DOHH2 (cell line): ENCODE results near the gene ANKHD1.
A peak's percentile ranks its signal among the peaks of the same experiment; 100 is the strongest.

ENCODE experiments used
- H3F3A ChIP-seq: fragments of 200-600 bp; sonication (generic), shearing (Covaris generic); 2 replicates; pipeline ENCODE4 v1.6.0; 2016; ENCODE audit warnings: antibody characterized with exemption, mild to moderate bottlenecking; ENCODE audit not compliant: control insufficient read depth, insufficient read depth
- H3K27ac ChIP-seq: fragments of 200-600 bp; sonication (generic); 2 replicates; pipeline ENCODE4 v1.5.1; 2014; ENCODE audit warnings: low read depth, mild to moderate bottlenecking, low read length, moderate library complexity
- H3K27me3 ChIP-seq: fragments of 200-600 bp; sonication (generic); 2 replicates; pipeline ENCODE4 v1.6.1; 2014; ENCODE audit warnings: mild to moderate bottlenecking, low read length, mixed read lengths; ENCODE audit not compliant: control insufficient read depth
- H3K36me3 ChIP-seq: fragments of 200-600 bp; sonication (generic); 2 replicates; pipeline ENCODE4 v1.6.1; 2014; ENCODE audit warnings: mild to moderate bottlenecking, low read length, moderate library complexity, mixed read lengths; ENCODE audit not compliant: control insufficient read depth
- H3K4me1 ChIP-seq: fragments of 200-600 bp; sonication (generic); 2 replicates; pipeline ENCODE4 v1.6.1; 2014; ENCODE audit warnings: mild to moderate bottlenecking, low read length, mixed read lengths; ENCODE audit not compliant: control insufficient read depth
- H3K4me2 ChIP-seq: fragments of 200-600 bp; sonication (generic); 2 replicates; pipeline ENCODE4 v1.6.0; 2014; ENCODE audit warnings: mild to moderate bottlenecking, low read length, moderate library complexity
- H3K4me3 ChIP-seq: fragments of 200-600 bp; sonication (generic); 2 replicates; pipeline ENCODE4 v1.5.1; 2014; ENCODE audit warnings: mild to moderate bottlenecking, low read length, mixed read lengths
- H3K79me2 ChIP-seq: fragments of 200-600 bp; sonication (generic); 2 replicates; pipeline ENCODE4 v1.6.1; 2014; ENCODE audit warnings: mild to moderate bottlenecking, low read length, mixed read lengths; ENCODE audit not compliant: control insufficient read depth
- H3K9me2 ChIP-seq: fragments of 200-600 bp; sonication (generic); replicated peaks from 2 replicates; pipeline ENCODE4 v1.6.1; 2014; ENCODE audit warnings: mild to moderate bottlenecking, low read length, mixed read lengths; ENCODE audit not compliant: control insufficient read depth
- H3K9me3 ChIP-seq: fragments of 200-600 bp; sonication (generic); 2 replicates; pipeline ENCODE4 v1.6.1; 2014; ENCODE audit warnings: antibody characterized with exemption, low read length, mixed read lengths; ENCODE audit not compliant: control insufficient read depth, insufficient read depth
- H4K20me1 ChIP-seq: fragments of 200-600 bp; sonication (generic); 2 replicates; pipeline ENCODE4 v1.6.0; 2014; ENCODE audit warnings: low read depth, mild to moderate bottlenecking, antibody characterized with exemption, low read length, moderate library complexity; ENCODE audit not compliant: control insufficient read depth, insufficient read depth
- CTCF ChIP-seq: fragments of 200-600 bp; sonication (generic); IDR thresholded peaks from one replicate; pipeline ENCODE4 v1.5.1; 2014; ENCODE audit warnings: antibody characterized with exemption, mild to moderate bottlenecking, low read depth, low read length; ENCODE audit not compliant: poor library complexity, severe bottlenecking
- EZH2phosphoT487 ChIP-seq: fragments of 200-600 bp; sonication (generic); IDR thresholded peaks from 2 replicates; pipeline ENCODE4 v1.6.1; 2017; ENCODE audit warnings: borderline replicate concordance, mild to moderate bottlenecking, antibody characterized with exemption, low read length, moderate library complexity, mixed read lengths

The ANKHD1 gene

GRCh38 chr5:140400730-140401361 is 787 bp upstream of the ANKHD1 start:
- peak overlapping the region; percentile 78 for H3K27ac ChIP-seq
- H3K4me3 ChIP-seq, result peak overlapping the region; percentile 96
- TF ChIP-seq EZH2phosphoT487 (no peak), CTCF (no peak)
- H3K4me2 ChIP-seq, result peak overlapping the region; percentile 96
- no peaks in the 10 kb centered on the region for H3F3A ChIP-seq
- H3K4me1 ChIP-seq, result peaks cover 30% of the 10 kb centered on the region
- H4K20me1 ChIP-seq, result peaks cover 25% of the 10 kb centered on the region
- H3K27me3 ChIP-seq, result no peaks in the 10 kb centered on the region
- H3K79me2 ChIP-seq, result peaks cover 74% of the 10 kb centered on the region
- peaks cover 28% of the 10 kb centered on the region for H3K36me3 ChIP-seq
- no peaks in the 10 kb centered on the region for H3K9me3 ChIP-seq
- no peaks in the 10 kb centered on the region for H3K9me2 ChIP-seq

GRCh38 chr5:140402258-140403074 is 833 bp downstream of the ANKHD1 start:
- H3K4me2 ChIP-seq, result peak overlapping the region; percentile 75
- H3K4me1 ChIP-seq, result peaks cover 35% of the 10 kb centered on the region
- H3K9me3 ChIP-seq, result no peaks in the 10 kb centered on the region
- peak overlapping the region; percentile 77 for H3K27ac ChIP-seq
- H4K20me1 ChIP-seq, result peaks cover 25% of the 10 kb centered on the region
- H3K4me3 ChIP-seq, result peak overlapping the region; percentile 96
- no peaks in the 10 kb centered on the region for H3K27me3 ChIP-seq
- TF ChIP-seq CTCF (no peak), EZH2phosphoT487 (no peak)
- H3K9me2 ChIP-seq, result no peaks in the 10 kb centered on the region
- peaks cover 38% of the 10 kb centered on the region for H3K36me3 ChIP-seq
- H3K79me2 ChIP-seq, result peaks cover 91% of the 10 kb centered on the region
- no peaks in the 10 kb centered on the region for H3F3A ChIP-seq

- peaks cover 35% of the 10 kb centered on the region for H3K4me1 ChIP-seq
- H3K27ac ChIP-seq, result no peak overlapping the region
- H3K4me2 ChIP-seq, result peak overlapping the region; percentile 75
- H3K79me2 ChIP-seq, result peaks cover 92% of the 10 kb centered on the region
- peak overlapping the region; percentile 96 for H3K4me3 ChIP-seq
- peaks cover 25% of the 10 kb centered on the region for H4K20me1 ChIP-seq
- H3K9me3 ChIP-seq, result no peaks in the 10 kb centered on the region
- TF ChIP-seq CTCF (no peak), EZH2phosphoT487 (no peak)
- no peaks in the 10 kb centered on the region for H3K9me2 ChIP-seq
- H3F3A ChIP-seq, result peaks cover 2% of the 10 kb centered on the region; the same call in 1 of the 2 replicates
- peaks cover 39% of the 10 kb centered on the region for H3K36me3 ChIP-seq
- no peaks in the 10 kb centered on the region for H3K27me3 ChIP-seq
Measured at GRCh38 chr5:140403613-140404012, 2.0 kb downstream of the ANKHD1 start.
